IPS DF 6.9 (cell line): Measurements from ENCODE around the gene UNC45A.
A peak's percentile ranks its signal among the peaks of the same experiment; 100 is the strongest.

ENCODE experiments used
- DNase-seq: peaks from one replicate; pipeline ENCODE4 v3.0.0-alpha.2; 2013; ENCODE audit warnings: low read depth, low spot score
- H3K27ac ChIP-seq: one replicate; pipeline ENCODE4 v1.5.1; 2013; ENCODE audit warnings: low read length, control low read depth
- H3K27me3 ChIP-seq: 2 replicates; pipeline ENCODE4 v1.6.1; 2013; ENCODE audit warnings: mild to moderate bottlenecking, low read length; ENCODE audit not compliant: control insufficient read depth, insufficient read depth
- H3K36me3 ChIP-seq: 2 replicates; pipeline ENCODE4 v1.6.1; 2013; ENCODE audit warnings: low read length; ENCODE audit not compliant: control insufficient read depth, insufficient read depth
- H3K4me1 ChIP-seq: 2 replicates; pipeline ENCODE4 v1.6.1; 2013; ENCODE audit warnings: low read length; ENCODE audit not compliant: control insufficient read depth, insufficient read depth
- H3K4me3 ChIP-seq: 2 replicates; pipeline ENCODE4 v1.5.1; 2013; ENCODE audit warnings: mild to moderate bottlenecking, low read length
- H3K9me3 ChIP-seq: 2 replicates; pipeline ENCODE4 v1.6.1; 2013; ENCODE audit warnings: low read length, inconsistent platforms; ENCODE audit not compliant: control insufficient read depth, insufficient read depth
- WGBS: extraction: QIAGEN DNeasy Blood & Tissue Kit; methylation state at CpG from one replicate; pipeline ENCODE4 v1.1.7; 2013; ENCODE audit warnings: mixed read lengths, missing lambda C conversion rate; ENCODE audit not compliant: insufficient read length, insufficient coverage; 5-methylcytosine and 5-hydroxymethylcytosine counted together

UNC45A gene

GRCh38 chr15:90932660-90932991 lies 2.5 kb upstream of the UNC45A start:
- Histone ChIP-seq H3K4me1 (peaks cover 1% of the 10 kb centered on the region; the same call in 1 of the 2 replicates), H3K27me3 (no peaks in the 10 kb centered on the region), H3K36me3 (no peaks in the 10 kb centered on the region), H3K4me3 (no peak overlapping the region; the same call in 1 of the 2 replicates), H3K27ac (no peak overlapping the region), H3K9me3 (no peaks in the 10 kb centered on the region)
- no peak for DNase-seq
- no CpG with 5 or more reads among the region's 5 CpGs for WGBS

GRCh38 chr15:90933301-90933700 lies 1.8 kb upstream of the UNC45A start:
- Histone ChIP-seq H3K4me1 (peaks cover 1% of the 10 kb centered on the region; the same call in 1 of the 2 replicates), H3K27ac (no peak overlapping the region), H3K9me3 (no peaks in the 10 kb centered on the region), H3K27me3 (no peaks in the 10 kb centered on the region), H3K36me3 (no peaks in the 10 kb centered on the region), H3K4me3 (no peak overlapping the region)
- no peak for DNase-seq
- no CpG with 5 or more reads among the region's 1 CpG for WGBS

- no peaks in the 10 kb centered on the region for H3K36me3 ChIP-seq
- no peaks in the 10 kb centered on the region for H3K27me3 ChIP-seq
- peaks cover 1% of the 10 kb centered on the region; the same call in 1 of the 2 replicates for H3K4me1 ChIP-seq
- H3K9me3 ChIP-seq, result no peaks in the 10 kb centered on the region
- H3K4me3 ChIP-seq, result peak overlapping the region; percentile 56; the same call in 1 of the 2 replicates
- H3K27ac ChIP-seq, result no peak overlapping the region
- DNase-seq, result peak; percentile 91
- WGBS, result no CpG with 5 or more reads among the region's 19 CpGs
These were observed 683 bp upstream of the UNC45A start for GRCh38 chr15:90934256-90934948.

DNA sequence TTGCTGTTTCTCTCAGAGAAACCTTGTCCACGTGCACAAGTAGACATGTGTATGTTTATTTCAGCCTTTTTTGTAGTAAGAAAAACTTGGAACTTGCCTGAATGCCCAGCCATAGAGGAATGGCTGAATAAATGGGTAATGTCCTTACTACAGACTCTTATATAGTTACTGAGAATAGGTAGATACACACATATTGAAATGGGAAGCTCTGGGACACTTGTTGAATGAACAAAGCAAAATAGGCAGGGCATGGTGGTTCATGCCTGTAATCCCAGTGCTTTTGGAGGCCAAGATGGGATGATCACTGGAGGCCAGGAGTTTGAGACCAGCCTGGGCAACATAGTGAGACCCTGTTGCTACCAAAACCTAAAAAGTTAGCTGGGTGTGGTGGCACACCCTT lies 1.7 kb downstream of the UNC45A start:
- Histone ChIP-seq H3K27me3 (no peaks in the 10 kb centered on the region), H3K9me3 (no peaks in the 10 kb centered on the region), H3K4me1 (peaks cover 1% of the 10 kb centered on the region; the same call in 1 of the 2 replicates), H3K36me3 (peaks cover 7% of the 10 kb centered on the region; the same call in 1 of the 2 replicates), H3K27ac (no peak overlapping the region), H3K4me3 (no peak overlapping the region)
- no CpG with 5 or more reads among the region's 1 CpG for WGBS
- DNase-seq, result no peak

DNA sequence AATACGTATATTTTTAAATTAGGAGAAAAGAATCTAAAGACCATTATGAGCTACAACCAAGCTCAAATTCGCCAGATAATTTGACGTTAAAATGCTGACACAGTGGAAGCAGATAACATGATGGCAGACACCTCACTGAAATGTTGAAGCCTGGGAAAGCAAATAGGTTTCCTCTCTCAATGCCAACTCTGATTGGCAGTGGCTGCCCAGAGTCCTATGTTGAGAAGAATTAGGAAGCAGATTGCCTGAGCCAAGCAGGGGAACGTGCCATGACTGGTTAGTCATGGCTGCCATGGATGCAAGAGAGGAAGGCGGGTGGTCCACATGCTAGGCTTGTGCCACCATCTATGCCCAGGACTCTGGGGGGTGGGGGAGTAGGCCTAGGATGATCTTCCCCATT lies 3.2 kb downstream of the UNC45A start:
- Histone ChIP-seq H3K27me3 (no peaks in the 10 kb centered on the region), H3K4me1 (peaks cover 1% of the 10 kb centered on the region; the same call in 1 of the 2 replicates), H3K4me3 (no peak overlapping the region), H3K36me3 (peaks cover 7% of the 10 kb centered on the region; the same call in 1 of the 2 replicates), H3K9me3 (no peaks in the 10 kb centered on the region), H3K27ac (no peak overlapping the region)
- DNase-seq, result no peak
- no CpG with 5 or more reads among the region's 5 CpGs for WGBS

- H3K4me1 ChIP-seq, result peaks cover 1% of the 10 kb centered on the region; the same call in 1 of the 2 replicates
- no peak overlapping the region for H3K27ac ChIP-seq
- peaks cover 7% of the 10 kb centered on the region; the same call in 1 of the 2 replicates for H3K36me3 ChIP-seq
- H3K27me3 ChIP-seq, result no peaks in the 10 kb centered on the region
- no CpG with 5 or more reads among the region's 7 CpGs for WGBS
- no peaks in the 10 kb centered on the region for H3K9me3 ChIP-seq
- no peak for DNase-seq
- no peak overlapping the region for H3K4me3 ChIP-seq
These were observed 4.7 kb downstream of the UNC45A start for GRCh38 chr15:90939756-90940155.

GRCh38 chr15:90941038-90941437 lies 6.0 kb downstream of the UNC45A start:
- Histone ChIP-seq H3K4me1 (no peaks in the 10 kb centered on the region; the same call in 1 of the 2 replicates), H3K36me3 (peaks cover 7% of the 10 kb centered on the region; the same call in 1 of the 2 replicates), H3K27ac (no peak overlapping the region), H3K9me3 (no peaks in the 10 kb centered on the region), H3K27me3 (no peaks in the 10 kb centered on the region), H3K4me3 (no peak overlapping the region)
- no peak for DNase-seq
- WGBS, result no CpG with 5 or more reads among the region's 4 CpGs

DNA sequence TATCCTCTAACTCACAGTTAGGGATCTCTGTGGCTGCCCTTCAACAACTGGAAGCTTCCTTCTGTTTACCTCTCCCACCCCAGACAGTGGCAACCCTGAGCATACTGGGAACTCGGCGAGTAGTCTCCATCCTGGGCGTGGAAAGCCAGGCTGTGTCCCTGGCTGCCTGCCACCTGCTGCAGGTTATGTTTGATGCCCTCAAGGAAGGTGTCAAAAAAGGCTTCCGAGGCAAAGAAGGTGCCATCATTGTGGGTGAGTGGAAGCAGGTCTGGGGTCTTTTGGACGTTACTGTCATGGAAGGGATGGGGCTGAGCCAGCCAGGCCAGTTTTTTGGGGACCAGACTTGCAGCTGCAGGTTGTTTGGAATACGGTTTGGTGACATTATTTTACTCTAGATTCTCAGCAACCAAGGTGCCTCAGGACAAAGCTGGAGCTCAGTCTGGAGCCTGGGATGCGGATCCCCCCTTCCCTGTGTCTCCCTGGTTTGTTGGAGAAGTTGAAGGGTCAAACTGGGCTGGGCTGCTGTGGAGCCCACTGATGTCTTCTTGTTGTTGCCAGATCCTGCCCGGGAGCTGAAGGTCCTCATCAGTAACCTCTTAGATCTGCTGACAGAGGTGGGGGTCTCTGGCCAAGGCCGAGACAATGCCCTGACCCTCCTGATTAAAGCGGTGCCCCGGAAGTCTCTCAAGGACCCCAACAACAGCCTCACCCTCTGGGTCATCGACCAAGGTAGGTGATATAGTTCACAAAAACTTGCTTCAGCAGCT lies 7.5 kb downstream of the UNC45A start:
- H3K36me3 ChIP-seq, result peaks cover 12% of the 10 kb centered on the region
- H3K4me3 ChIP-seq, result no peak overlapping the region
- H3K4me1 ChIP-seq, result no peaks in the 10 kb centered on the region
- H3K9me3 ChIP-seq, result no peaks in the 10 kb centered on the region
- no peak overlapping the region for H3K27ac ChIP-seq
- no CpG with 5 or more reads among the region's 12 CpGs for WGBS
- no peaks in the 10 kb centered on the region for H3K27me3 ChIP-seq
- no peak for DNase-seq

DNA sequence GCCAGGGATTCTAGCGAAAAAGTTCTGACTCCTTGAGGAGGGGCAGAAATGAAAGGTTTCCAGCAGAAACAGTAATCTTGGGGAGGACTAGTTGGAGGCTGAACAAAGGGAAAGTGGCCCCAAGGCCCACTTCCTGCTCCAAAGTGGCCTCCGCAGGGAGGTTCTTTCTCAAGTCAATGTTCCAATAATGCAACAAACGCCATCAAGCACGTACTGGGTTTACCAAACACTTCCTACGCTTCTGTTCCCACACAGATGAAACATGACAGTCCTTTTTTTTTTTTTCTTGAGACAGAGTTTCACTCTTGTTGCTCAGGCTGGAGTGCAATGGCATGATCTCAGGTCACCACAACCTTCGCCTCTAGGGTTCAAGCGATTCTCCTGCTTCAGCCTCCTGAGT lies 10.0 kb downstream of the UNC45A start:
- Histone ChIP-seq H3K36me3 (peaks cover 29% of the 10 kb centered on the region), H3K27me3 (no peaks in the 10 kb centered on the region), H3K4me3 (no peak overlapping the region), H3K9me3 (no peaks in the 10 kb centered on the region; the same call in 1 of the 2 replicates), H3K4me1 (no peaks in the 10 kb centered on the region), H3K27ac (no peak overlapping the region)
- DNase-seq, result no peak
- WGBS, result no CpG with 5 or more reads among the region's 7 CpGs

GRCh38 chr15:90946538-90946937 lies 11.5 kb downstream of the UNC45A start:
- no CpG with 5 or more reads among the region's 16 CpGs for WGBS
- H3K9me3 ChIP-seq, result no peaks in the 10 kb centered on the region; the same call in 1 of the 2 replicates
- H3K36me3 ChIP-seq, result peaks cover 29% of the 10 kb centered on the region
- H3K27ac ChIP-seq, result no peak overlapping the region
- no peaks in the 10 kb centered on the region for H3K27me3 ChIP-seq
- no peaks in the 10 kb centered on the region for H3K4me1 ChIP-seq
- no peak overlapping the region for H3K4me3 ChIP-seq
- DNase-seq, result no peak
